Keratinocyte (primary cell): Measurements from ENCODE around the gene WDR33. TPM values are rescaled to one million over a fixed set of nuclear protein-coding genes. Genes with fewer than 3 reads are reported as not detected.

Experiments
- DNase-seq: peaks from one replicate; pipeline ENCODE4 v3.0.0-alpha.2; 2011; ENCODE audit warnings: low read depth, missing footprints, low spot score
- FAIRE-seq: peaks from 2 replicates; lab custom pipeline; 2011; peaks lifted over from hg19 to GRCh38; lab: Jason Lieb, UNC
- H2AFZ ChIP-seq: 2 replicates; pipeline ENCODE4 v1.6.0; 2012; ENCODE audit warnings: low read length, control low read depth, inconsistent platforms; ENCODE audit not compliant: control insufficient read depth
- H3K27ac ChIP-seq: 2 replicates; pipeline ENCODE4 v1.5.1; 2011; ENCODE audit warnings: low read length; ENCODE audit not compliant: control insufficient read depth, insufficient read depth
- H3K27me3 ChIP-seq: 3 replicates; pipeline ENCODE4 v1.6.0; 2011; ENCODE audit warnings: low read length; ENCODE audit not compliant: control insufficient read depth, insufficient read depth; ENCODE audit errors: extremely low read depth
- H3K36me3 ChIP-seq, 2 experiments: 2 replicates in 1 of 2; 3 replicates in 1 of 2; pipeline ENCODE4 v1.5.1; 2011; ENCODE audit warnings: low read length in 2 of 2, mild to moderate bottlenecking in 1 of 2; ENCODE audit not compliant: control insufficient read depth in 2 of 2, insufficient read depth in 2 of 2; ENCODE audit errors: extremely low read depth in 1 of 2
- H3K4me1 ChIP-seq: 3 replicates; pipeline ENCODE4 v1.5.1; 2011; ENCODE audit warnings: low read length; ENCODE audit not compliant: control insufficient read depth, insufficient read depth; ENCODE audit errors: extremely low read depth
- H3K4me2 ChIP-seq: 3 replicates; pipeline ENCODE4 v1.6.0; 2011; ENCODE audit warnings: low read depth, low read length; ENCODE audit not compliant: control insufficient read depth, insufficient read depth; ENCODE audit errors: extremely low read depth
- H3K4me3 ChIP-seq, 3 experiments: fragments of 200-600 bp in 1 of 3; sonication (generic) in 1 of 3; 2 replicates in 2 of 3; 3 replicates in 1 of 3; pipeline ENCODE4 v1.5.1; 2011 to 2016; ENCODE audit warnings: low read length in 3 of 3, mild to moderate bottlenecking in 3 of 3, control low read depth in 2 of 3, inconsistent platforms in 1 of 3, low read depth in 1 of 3, mixed read lengths in 1 of 3, mixed run types in 1 of 3, moderate library complexity in 1 of 3; ENCODE audit not compliant: control insufficient read depth in 2 of 3, insufficient read depth in 2 of 3; ENCODE audit errors: extremely low read depth in 1 of 3
- H3K79me2 ChIP-seq: 2 replicates; pipeline ENCODE4 v1.6.0; 2012; ENCODE audit warnings: low read length; ENCODE audit not compliant: control insufficient read depth, insufficient read depth
- H3K9ac ChIP-seq: 3 replicates; pipeline ENCODE4 v1.6.0; 2011; ENCODE audit warnings: low read length; ENCODE audit not compliant: control insufficient read depth, insufficient read depth; ENCODE audit errors: extremely low read depth
- H3K9me1 ChIP-seq: 3 replicates; pipeline ENCODE4 v1.6.0; 2011; ENCODE audit warnings: low read length; ENCODE audit not compliant: control insufficient read depth, insufficient read depth; ENCODE audit errors: extremely low read depth
- H3K9me3 ChIP-seq: 2 replicates; pipeline ENCODE4 v1.5.1; 2012; ENCODE audit warnings: low read depth, low read length; ENCODE audit not compliant: control insufficient read depth
- H4K20me1 ChIP-seq: 3 replicates; pipeline ENCODE4 v1.6.0; 2011; ENCODE audit warnings: low read length; ENCODE audit not compliant: control insufficient read depth, insufficient read depth; ENCODE audit errors: extremely low read depth
- EZH2 ChIP-seq: IDR thresholded peaks from one replicate; pipeline ENCODE4 v1.6.1; 2012; ENCODE audit warnings: inconsistent platforms, mild to moderate bottlenecking, low read length, moderate library complexity
- dilution Hi-C: fragments of 300-500 bp; cut with MboI; formaldehyde crosslinking; loops from one replicate; pipeline ENCODE4 v1.7.0; 2020; ENCODE audit warnings: low sequenced_read_pairs; ENCODE audit not compliant: extremely low pct_ligation_motif_present
- polyA plus RNA-seq, 5 experiments: library from polyadenylated mRNA; depleted of rRNA in 3 of 5; stranded (reverse) in 3 of 5; stranded (forward) in 1 of 5; unstranded in 1 of 5; fragments of >200 nt; gene quantifications; 1 replicate in 1 of 5; 2 replicates in 3 of 5; 3 replicates in 1 of 5; pipeline versions ENCODE4 v1.2.1 to v1.2.3, GENCODE V29; 2011 to 2012; ENCODE audit warnings: missing spikeins in 2 of 5, low read depth in 1 of 5, low replicate concordance in 1 of 5
- TF ChIP-seq, protein P1 (sequence below), 3 experiments: IDR thresholded peaks in 1 of 3; conservative IDR thresholded peaks in 1 of 3; optimal IDR thresholded peaks in 1 of 3; 2 replicates in 2 of 3; 3 replicates in 1 of 3; pipeline versions ENCODE3 to v1.5.1; 2011; ENCODE audit warnings: low read length in 3 of 3, mild to moderate bottlenecking in 3 of 3, moderate library complexity in 2 of 3, control low read depth in 1 of 3, inconsistent platforms in 1 of 3; ENCODE audit not compliant: insufficient read depth in 2 of 3; ENCODE audit errors: extremely low read depth in 1 of 3

WDR33 gene
- polyA plus RNA-seq, 1 donor (not counting 4 experiments of a cell fraction or from before 2014, with no cell fraction given), result 44.5 TPM

DNA sequence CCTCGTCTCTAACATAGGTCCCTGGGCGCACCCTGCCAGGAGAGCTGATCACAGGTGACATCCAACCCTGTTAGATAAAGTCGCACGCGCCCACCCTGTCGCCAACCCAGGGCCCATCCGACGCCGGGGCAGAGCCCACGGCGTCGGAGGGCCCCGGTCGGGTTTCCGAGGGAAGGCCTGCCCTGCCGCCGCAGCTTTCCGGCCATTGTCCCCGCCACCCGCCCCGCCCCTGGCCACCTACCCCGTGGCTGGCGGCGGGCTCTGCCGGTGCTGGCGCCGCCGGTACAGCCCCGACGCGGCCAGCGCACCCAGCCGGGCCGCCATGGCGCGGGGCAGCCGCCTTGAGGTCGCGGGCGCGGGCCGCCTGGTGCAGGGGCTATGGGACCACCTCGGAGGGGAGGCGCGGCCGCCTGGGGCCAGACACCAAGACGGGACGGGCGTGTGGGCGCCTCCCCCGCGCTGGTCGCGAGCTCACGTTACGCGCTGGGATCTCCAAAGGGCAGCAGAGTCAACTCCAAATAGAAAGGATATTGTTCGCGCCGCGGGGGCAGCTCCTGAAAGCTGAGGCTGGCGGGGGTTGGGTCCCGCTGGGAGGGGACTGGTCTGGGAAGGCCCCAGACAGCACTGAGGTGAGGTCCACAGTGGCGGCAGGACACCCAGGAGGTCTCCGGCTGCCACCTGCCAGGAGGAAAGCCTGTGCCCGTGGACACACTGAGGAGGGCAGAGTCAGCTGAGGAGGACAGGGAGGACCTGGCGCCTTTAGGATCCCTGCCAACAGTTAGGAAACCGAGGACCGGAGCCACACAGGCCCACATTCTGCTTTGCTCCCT is 146.7 kb downstream of the WDR33 start:
- Histone ChIP-seq H3K79me2 (no peaks in the 10 kb centered on the region), H3K9me3 (no peaks in the 10 kb centered on the region), H3K4me2 (no peak overlapping the region), H2AFZ (no peak overlapping the region), H3K4me1 (peaks cover 5% of the 10 kb centered on the region), H3K36me3 (no peaks in the 10 kb centered on the region), H3K9me1 (no peaks in the 10 kb centered on the region), H3K27ac (no peak overlapping the region), H3K27me3 (peaks cover 38% of the 10 kb centered on the region), H3K9ac (no peak overlapping the region), H4K20me1 (no peaks in the 10 kb centered on the region), H3K4me3 (no peak overlapping the region)
- no peak for DNase-seq
- dilution Hi-C loops, result no loop called here
- TF ChIP-seq, protein P1, sequence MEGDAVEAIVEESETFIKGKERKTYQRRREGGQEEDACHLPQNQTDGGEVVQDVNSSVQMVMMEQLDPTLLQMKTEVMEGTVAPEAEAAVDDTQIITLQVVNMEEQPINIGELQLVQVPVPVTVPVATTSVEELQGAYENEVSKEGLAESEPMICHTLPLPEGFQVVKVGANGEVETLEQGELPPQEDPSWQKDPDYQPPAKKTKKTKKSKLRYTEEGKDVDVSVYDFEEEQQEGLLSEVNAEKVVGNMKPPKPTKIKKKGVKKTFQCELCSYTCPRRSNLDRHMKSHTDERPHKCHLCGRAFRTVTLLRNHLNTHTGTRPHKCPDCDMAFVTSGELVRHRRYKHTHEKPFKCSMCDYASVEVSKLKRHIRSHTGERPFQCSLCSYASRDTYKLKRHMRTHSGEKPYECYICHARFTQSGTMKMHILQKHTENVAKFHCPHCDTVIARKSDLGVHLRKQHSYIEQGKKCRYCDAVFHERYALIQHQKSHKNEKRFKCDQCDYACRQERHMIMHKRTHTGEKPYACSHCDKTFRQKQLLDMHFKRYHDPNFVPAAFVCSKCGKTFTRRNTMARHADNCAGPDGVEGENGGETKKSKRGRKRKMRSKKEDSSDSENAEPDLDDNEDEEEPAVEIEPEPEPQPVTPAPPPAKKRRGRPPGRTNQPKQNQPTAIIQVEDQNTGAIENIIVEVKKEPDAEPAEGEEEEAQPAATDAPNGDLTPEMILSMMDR (optimal IDR thresholded peaks at IDR 0.05 in 1 of 3, IDR thresholded peaks at IDR 0.05 in 1 of 3, conservative IDR thresholded peaks at IDR 0.05 in 1 of 3; ENCODE audit: extremely low read depth in 1 of 3, insufficient read depth in 2 of 3, low read length in 3 of 3), result no peak
- peak; percentile 8 for TF ChIP-seq EZH2
- no peak for FAIRE-seq

DNA sequence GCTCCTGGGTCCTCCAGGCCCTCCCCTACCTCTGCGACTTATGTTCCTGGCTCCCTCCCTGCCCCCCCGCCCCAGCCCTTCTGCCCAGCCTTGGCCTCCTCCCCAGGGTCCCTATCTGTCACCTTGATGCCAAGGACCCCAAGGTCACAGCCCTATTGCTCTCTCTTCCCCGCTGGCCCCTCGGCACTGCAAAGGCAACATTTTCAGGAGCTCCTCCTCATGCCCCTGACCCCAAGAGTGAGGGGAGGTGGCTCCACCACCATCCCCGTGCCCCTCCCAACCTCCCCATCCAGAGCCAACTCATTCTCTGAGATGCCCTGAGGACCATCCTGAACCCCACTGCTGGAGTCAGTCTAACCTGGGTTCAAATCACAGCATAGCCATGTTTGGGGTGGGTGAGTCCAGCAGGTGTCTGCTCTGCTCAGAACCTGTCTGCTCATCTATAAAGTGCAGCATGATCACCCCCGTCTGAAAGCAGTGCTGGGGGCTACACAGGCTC is 147.4 kb downstream of the WDR33 start:
- no peaks in the 10 kb centered on the region for H3K9me1 ChIP-seq
- peaks cover 38% of the 10 kb centered on the region for H3K27me3 ChIP-seq
- DNase-seq (no peak), FAIRE-seq (no peak)
- no peaks in the 10 kb centered on the region for H4K20me1 ChIP-seq
- no peak overlapping the region for H3K4me3 ChIP-seq
- H3K9me3 ChIP-seq, result no peaks in the 10 kb centered on the region
- no peak overlapping the region for H3K27ac ChIP-seq
- peak; percentile 47 for TF ChIP-seq EZH2
- TF ChIP-seq, protein P1 (optimal IDR thresholded peaks at IDR 0.05 in 1 of 3, IDR thresholded peaks at IDR 0.05 in 1 of 3, conservative IDR thresholded peaks at IDR 0.05 in 1 of 3; ENCODE audit: extremely low read depth in 1 of 3, insufficient read depth in 2 of 3, low read length in 3 of 3), result no peak
- no peak overlapping the region for H3K4me2 ChIP-seq
- no peak overlapping the region for H3K9ac ChIP-seq
- H3K36me3 ChIP-seq, result no peaks in the 10 kb centered on the region
- dilution Hi-C loops, result no loop called here
- no peak overlapping the region for H2AFZ ChIP-seq
- no peaks in the 10 kb centered on the region for H3K79me2 ChIP-seq
- peaks cover 5% of the 10 kb centered on the region for H3K4me1 ChIP-seq
